NCI-H2081 treated with DMSO at 0.1 percent for 48 hours (cell line): ENCODE data around the gene MUC5B.

Source experiments
- DNase-seq: peaks from one replicate; lab custom pipeline; 2025; lab: John Stamatoyannopoulos, UW

MUC5B gene

DNA sequence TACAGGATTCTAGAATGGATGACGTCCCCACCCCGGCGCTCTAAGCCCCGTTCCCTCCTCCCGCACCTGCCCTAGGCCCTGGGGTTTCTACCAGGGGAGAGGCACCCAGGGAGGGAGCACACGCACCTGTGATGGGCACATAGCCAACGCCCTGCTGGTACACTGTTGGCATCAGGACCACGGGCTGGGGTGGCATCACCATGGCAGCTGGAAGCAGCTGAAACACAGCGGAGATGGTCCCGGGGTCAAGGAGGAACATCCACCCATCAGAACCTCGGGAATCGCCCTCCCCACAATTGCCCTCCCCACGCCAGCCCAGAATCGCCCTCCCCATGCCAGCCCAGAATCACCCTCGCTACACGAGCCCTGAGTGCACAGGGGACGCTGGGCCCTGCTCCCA lies 63.0 kb downstream of the MUC5B start:
- no peak for DNase-seq

GRCh38 chr11:1287928-1288327 lies 65.1 kb downstream of the MUC5B start:
- DNase-seq: no peak

- no peak for DNase-seq
Measured at GRCh38 chr11:1288426-1289151, 65.7 kb downstream of the MUC5B start.

DNA sequence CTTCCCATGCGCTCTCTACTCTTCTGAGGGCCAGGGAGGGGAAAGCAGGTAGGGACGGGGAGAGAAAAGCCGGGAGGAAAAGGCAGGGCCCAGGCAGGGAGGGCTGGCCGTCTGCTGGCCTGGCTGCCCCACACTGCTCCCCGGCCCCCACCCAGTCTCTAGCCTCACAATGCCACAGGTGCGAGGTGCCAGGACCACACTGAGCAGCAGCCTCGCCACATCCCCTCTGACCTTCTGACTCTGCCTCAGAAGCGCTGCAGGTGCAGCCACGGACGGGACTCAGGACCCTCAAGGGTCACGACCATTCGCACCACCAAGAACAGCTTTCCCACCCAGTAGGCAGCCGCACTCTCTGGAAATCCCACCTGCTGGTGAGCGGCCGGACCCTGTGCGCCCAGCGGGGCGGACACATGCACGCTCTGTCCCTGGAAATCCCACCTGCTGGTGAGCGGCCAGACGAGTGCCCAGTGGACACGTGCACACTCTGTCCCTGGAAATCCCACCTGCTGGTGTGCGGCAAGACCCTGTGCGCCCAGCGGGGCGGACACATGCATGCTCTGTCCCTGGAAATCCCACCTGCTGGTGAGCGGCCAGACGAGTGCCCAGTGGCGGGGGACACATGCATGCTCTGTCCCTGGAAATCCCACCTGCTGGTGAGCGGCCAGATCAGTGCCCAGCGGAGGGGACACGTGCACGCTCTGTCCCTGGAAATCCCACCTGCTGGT lies 66.5 kb downstream of the MUC5B start:
- no peak for DNase-seq

DNA sequence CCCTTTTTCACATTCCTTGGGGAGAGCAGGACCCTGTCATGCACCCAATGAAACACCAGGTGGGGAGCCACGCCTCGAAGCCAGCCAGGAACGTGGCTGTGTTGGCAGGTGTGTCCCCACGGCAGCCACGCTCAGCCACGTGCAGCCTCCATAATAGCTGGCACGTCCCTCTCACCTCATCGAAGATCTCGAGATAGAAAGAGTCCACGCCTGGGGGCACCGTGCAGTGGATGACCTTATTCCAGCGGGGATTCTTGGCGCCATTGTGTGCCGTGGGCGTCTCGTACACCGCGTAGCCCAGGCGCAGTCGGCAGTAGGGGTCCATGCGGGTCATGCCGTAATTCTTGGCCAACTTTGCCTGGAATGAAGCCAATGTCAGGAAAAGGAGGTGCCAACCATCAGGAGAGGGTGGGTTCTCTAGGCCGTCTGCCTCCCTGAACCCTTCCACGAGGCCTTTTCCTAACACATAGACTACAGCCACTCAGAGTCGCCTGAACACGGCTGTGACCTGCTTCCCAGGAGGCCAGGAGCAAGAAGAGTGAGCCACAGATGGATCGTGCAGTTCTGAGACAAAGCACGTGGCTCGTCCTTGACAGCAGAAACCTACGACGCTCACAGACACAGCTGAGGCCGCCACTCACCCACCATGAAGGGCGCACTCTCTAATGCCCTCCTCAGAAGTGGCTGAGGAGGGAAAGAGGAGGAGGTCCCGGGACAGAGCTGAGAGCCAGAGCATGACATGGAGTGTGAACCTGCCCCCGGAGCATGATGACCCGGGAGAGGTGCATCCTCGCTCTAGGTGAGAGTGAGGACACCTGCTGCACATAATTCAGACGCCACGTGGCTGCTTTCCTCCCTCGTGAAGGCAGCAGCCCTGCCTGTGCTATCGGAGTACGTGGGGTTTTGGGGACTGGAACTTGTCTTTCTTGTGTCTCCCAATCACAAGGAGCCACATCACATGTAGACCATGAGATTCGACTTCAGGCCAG lies 67.5 kb downstream of the MUC5B start:
- no peak for DNase-seq

- DNase-seq: no peak
Measured at GRCh38 chr11:1291295-1292017, 68.6 kb downstream of the MUC5B start.

GRCh38 chr11:1292018-1292643 lies 69.3 kb downstream of the MUC5B start:
- DNase-seq: no peak

DNA sequence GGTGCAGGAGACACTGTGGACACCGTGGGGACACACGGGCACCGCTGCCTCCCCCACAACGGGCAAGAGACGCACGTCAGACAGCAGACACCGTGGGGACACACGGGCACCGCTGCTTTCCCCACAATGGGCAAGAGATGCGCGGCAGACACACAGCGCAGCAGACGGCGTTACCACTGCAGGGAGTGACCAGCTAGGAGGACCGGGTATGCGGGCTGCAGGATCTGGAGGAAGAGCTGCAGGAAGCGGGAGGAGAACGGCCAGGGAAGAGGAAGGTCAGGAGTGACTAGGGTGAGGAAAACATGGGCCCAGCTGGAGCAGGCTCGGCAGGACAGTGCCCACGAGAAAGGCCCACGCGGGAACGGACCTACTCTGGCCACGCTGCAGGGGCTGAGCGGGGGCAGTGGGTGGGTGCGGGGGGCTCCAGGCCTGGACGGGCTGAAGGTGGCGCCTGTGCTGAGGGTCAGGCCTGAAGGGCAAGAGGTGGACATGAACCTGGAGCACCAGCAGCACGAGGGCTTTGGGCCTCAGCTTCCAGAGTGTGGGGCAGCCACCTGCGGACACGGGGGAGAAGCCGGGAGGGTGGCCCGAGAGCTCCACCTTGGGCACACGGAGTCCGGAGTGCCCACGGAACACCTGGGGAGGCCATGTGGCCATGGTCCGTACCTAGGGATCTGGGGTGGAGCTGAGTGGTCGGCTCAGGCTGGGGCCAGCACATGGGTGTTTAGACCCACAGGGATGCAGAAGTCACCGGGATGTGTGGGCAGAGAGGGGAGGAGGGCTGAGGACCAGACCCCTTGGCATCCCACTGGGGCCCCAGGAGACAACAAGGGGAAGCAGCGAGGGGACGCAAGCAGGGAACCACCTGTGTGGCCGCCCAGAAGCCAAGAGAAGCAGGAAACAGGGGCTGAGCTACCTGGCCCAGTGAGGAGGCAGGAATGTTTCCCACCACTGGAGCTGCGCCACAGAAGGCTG lies 70.1 kb downstream of the MUC5B start:
- no peak for DNase-seq

- DNase-seq: no peak
Measured at GRCh38 chr11:1293619-1294015, 70.8 kb downstream of the MUC5B start.

- no peak for DNase-seq
Measured at GRCh38 chr11:1295086-1295485, 72.2 kb downstream of the MUC5B start.

DNA sequence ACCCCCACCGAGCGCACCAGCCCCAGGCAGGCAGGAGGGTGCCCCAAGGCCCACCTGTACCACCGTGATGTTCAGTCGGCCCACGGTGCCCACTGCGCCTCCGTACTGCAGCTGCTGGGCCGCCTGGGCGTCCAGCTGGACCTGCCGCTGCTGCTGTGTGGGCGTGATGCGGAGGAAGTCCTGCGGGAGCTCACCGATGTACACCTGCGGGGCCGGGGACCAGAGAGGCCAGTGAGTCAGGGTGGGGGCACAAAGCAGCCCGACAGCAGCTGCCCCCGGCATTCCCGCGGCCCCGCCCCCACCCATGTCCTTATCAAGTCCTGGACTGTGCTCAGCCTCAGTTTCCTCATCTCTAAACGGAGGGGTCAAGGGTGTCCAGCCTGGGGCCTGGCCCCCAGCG lies 72.7 kb downstream of the MUC5B start:
- no peak for DNase-seq

- no peak for DNase-seq
Measured at GRCh38 chr11:1296287-1296686, 73.4 kb downstream of the MUC5B start.

DNA sequence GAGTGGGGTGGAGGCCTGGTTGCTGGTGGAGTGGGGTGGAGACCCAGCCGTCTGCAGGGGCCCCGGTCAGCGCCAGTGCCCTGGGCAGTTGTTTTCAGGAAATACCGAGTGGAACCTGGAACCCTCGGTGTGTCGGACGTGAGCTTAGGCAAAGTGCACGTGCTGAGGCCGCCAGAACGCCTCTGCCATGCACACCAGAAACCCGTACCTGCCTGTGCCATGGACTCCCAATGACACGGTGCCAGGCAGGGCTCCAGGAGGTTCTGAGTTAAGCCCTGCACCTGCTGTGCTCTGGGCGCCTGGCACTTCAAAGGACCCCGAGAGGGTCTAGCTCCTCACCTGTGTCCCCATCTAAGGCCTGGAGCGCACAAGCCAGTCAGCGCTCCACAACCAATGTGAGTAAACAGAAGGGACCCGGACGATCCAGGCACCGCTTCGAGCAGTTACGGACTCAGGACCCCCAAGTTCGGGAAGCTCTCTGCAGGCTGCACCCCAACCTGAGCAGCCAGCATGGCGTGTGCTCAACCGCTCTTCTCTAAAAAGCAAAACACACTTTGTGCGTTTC lies 74.2 kb downstream of the MUC5B start:
- no peak for DNase-seq

DNA sequence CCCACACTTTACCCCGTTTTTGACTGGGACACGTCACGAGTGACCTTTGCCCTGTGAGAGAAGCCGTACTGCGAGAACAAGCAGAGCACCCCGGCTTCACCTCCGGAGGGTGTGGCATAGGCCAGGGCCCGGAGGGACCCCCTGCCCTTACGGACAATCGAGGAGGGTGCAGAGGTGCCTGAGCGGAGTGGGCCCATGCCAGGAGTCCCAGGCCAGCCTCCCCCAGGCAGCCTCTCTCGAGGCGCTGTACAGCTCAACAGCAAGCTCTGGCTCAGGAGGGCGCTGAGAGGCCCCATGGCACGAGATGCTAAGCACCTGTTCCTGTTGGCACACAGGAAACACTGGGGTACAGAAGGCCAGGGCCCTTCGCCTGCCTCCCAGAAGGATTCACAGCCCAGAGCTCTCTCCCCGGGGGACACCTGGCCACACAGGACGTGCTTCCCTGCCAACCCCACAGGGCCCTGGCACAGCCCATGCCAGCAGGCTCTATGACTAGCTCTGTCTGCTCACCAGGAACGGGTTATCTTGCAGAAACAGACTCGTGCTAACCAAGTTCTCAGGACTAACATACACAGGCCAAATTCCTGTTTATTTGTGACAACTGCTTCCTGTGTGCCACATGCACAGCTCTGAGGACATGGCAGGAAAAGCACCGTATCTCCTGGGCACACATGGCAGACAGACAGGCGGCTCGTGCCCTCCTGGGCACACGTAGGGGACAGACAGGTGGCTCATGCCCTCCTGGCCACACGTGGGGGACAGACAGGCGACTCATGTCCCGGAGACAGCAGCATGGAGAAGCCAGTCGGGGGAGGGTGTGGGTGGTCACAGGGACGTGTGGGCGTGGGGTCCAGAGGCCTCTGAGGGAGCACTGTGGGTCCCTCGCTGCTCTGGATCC lies 75.0 kb downstream of the MUC5B start:
- no peak for DNase-seq

GRCh38 chr11:1298695-1299492 lies 76.0 kb downstream of the MUC5B start:
- no peak for DNase-seq

- DNase-seq: no peak
Measured at GRCh38 chr11:1299621-1300020, 76.8 kb downstream of the MUC5B start.

DNA sequence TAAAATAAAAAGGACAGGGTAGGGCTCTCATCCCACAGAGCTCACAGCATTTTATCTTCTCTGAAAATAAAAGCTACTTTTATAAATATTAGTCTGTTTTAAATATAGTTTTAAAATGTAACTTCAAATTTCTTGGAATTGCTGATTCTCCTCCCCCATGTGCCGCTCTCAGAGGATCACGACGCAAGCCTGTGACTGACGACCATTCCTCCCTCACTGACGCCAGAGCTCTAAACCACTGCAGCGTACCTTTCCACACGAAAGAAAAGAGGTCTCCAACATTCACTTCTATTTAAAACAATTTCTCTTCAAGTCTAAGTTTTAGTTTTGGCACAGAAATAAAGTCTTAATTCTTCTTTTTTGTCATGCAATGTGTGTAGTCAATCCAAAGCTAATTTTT lies 77.3 kb downstream of the MUC5B start:
- DNase-seq: no peak
